OCI-LY1 (cell line): ENCODE data around the gene PIP4K2C.

Experiments
- CTCF ChIP-seq: fragments of 200-600 bp; sonication (generic), shearing (Covaris generic); IDR thresholded peaks from 2 replicates; pipeline ENCODE4 v1.5.1; 2017; ENCODE audit warnings: mild to moderate bottlenecking, antibody characterized with exemption, low read length, moderate library complexity, mixed read lengths
- EZH2 ChIP-seq: fragments of 200-600 bp; sonication (generic), shearing (Covaris generic); IDR thresholded peaks from 2 replicates; pipeline ENCODE4 v1.8.0; 2017; ENCODE audit warnings: borderline replicate concordance, mixed run types, mild to moderate bottlenecking, antibody characterized with exemption, low read length, moderate library complexity, mixed read lengths

DNA sequence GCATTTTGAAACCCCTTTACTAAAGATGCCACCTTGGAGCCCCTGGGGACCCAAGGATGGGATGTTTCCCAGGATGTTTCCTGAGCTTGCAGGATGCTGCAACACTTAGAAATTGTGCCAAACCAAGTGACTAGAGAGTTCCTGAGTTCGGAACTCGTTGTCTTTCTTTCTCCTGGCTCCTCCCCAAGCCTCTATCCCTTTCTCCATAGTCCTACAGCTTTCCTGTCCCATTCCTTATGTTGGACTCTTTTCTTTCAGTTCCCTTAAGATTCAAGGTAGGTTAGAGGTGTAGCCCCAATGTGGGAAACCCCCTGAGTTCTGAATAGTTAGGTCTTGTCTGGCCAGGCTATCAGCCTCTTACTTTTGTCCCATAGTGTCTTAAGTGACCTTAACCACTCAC is 42.5 kb upstream of the PIP4K2C start:
- TF ChIP-seq CTCF (no peak), EZH2 (no peak)
